Right lobe of liver (tissue), 4 donors: Measurements from ENCODE around the gene TTLL5.

ENCODE experiments used
- CTCF ChIP-seq, 4 donors: fragments of 200-600 bp in 3 of 4; fragments of 450-650 bp in 1 of 4; IDR thresholded peaks; one replicate each; pipeline versions ENCODE4 v1.5.1 to v1.8.0; 2016 to 2022; ENCODE audit warnings: antibody characterized with exemption in 4 of 4, mild to moderate bottlenecking in 2 of 4
- POLR2A ChIP-seq: fragments of 450-650 bp; IDR thresholded peaks from one replicate; pipeline ENCODE4 v1.6.1; 2017; ENCODE audit warnings: antibody characterized with exemption, mild to moderate bottlenecking
- donor health status: DM: no; HTN: no; CAD: no.
- donor health status: DM: no; HTN: no; CAD: no.
- donor health status: DM: no; HTN: yes; CAD: no.

DNA sequence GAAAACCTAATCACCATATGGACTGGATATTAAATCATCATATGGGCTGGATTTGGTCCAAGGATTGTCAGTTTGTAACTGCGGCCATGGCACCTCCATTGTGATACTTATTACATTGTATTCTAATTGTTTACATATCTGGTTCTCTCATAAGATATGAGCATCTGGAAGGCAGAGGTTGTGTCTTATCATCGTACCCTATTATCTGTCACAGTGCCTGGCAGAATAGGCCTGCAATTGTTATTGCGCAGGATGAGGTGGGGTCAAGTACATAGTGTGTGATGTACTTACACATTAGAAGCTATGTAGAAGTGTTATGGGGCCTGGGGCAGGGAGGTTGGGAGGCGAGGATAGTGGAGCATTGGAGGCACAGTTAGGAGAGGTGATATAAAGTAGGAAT, 329.3 kb downstream of the TTLL5 start:
- no peak for TF ChIP-seq CTCF (IDR thresholded peaks at IDR 0.05)
- no peak for TF ChIP-seq POLR2A
